IMR-90 (cell line): ENCODE measurements around the gene GNA14. TPM values are rescaled to one million over a fixed set of nuclear protein-coding genes. Genes with fewer than 3 reads are reported as not detected.

Source experiments
- ATAC-seq: fragments of 200-7000 bp; cut with Tn5 transposase; 2 replicates; pipeline ENCODE4 v1.9.1; 2020; ENCODE audit warnings: low read depth, mild to moderate bottlenecking, moderate library complexity
- BruUV-seq: library from RNA; stranded (reverse); fragments of 400-500 nt; replicated peaks from 2 replicates; lab custom pipeline; 2021; lab: Mats Ljungman, UMichigan
- CTCF ChIA-PET: fragments of 300-600 bp; formaldehyde crosslinking; extraction: SDS; loops from one replicate; lab custom pipeline; 2021; ENCODE audit warnings: antibody characterized with exemption; lab: Yijun Ruan, JAX
- POLR2A ChIA-PET: fragments of 300-600 bp; sonication (Branson Sonifier 250); formaldehyde crosslinking; loops from one replicate; lab custom pipeline; 2022; ENCODE audit warnings: antibody characterized with exemption; ENCODE audit not compliant: unreplicated experiment; lab: Charles Lee
- DNase-seq: peaks from one replicate; pipeline ENCODE4 v3.0.0; 2013
- H2AFZ ChIP-seq: replicated peaks from 2 replicates; pipeline ENCODE3; 2013; ENCODE audit warnings: low read length, mild to moderate bottlenecking; ENCODE audit not compliant: poor library complexity
- H2AK5ac ChIP-seq: 2 replicates; pipeline ENCODE4 v1.6.1; 2013; ENCODE audit warnings: low read depth, low read length, inconsistent platforms
- H2AK9ac ChIP-seq: replicated peaks from 2 replicates; pipeline ENCODE3; 2013; ENCODE audit warnings: mild to moderate bottlenecking, low read depth, low read length, moderate library complexity; ENCODE audit not compliant: poor library complexity
- H2BK120ac ChIP-seq: 2 replicates; pipeline ENCODE4 v1.6.1; 2013; ENCODE audit warnings: low read depth, low read length, inconsistent platforms
- H2BK15ac ChIP-seq: 3 replicates; pipeline ENCODE4 v1.6.1; 2013; ENCODE audit warnings: low read depth, low read length, inconsistent platforms
- H2BK20ac ChIP-seq: 2 replicates; pipeline ENCODE4 v1.6.1; 2013; ENCODE audit warnings: low read depth, mild to moderate bottlenecking, inconsistent platforms, low read length, moderate library complexity
- H2BK5ac ChIP-seq: 2 replicates; pipeline ENCODE4 v1.6.1; 2013; ENCODE audit warnings: mild to moderate bottlenecking, low read depth, low read length, inconsistent platforms; ENCODE audit not compliant: poor library complexity, severe bottlenecking
- H3K14ac ChIP-seq: replicated peaks from 2 replicates; pipeline ENCODE4 v1.6.1; 2013; ENCODE audit warnings: low read depth, low read length, inconsistent platforms
- H3K18ac ChIP-seq: 2 replicates; pipeline ENCODE4 v1.6.1; 2013; ENCODE audit warnings: low read depth, low read length, control low read depth
- H3K23ac ChIP-seq: 2 replicates; pipeline ENCODE4 v1.6.1; 2013; ENCODE audit warnings: low read depth, low read length, inconsistent platforms
- H3K27ac ChIP-seq: 2 replicates; pipeline ENCODE4 v1.5.1; 2013; ENCODE audit warnings: mild to moderate bottlenecking, control low read depth, low read length; ENCODE audit not compliant: insufficient read depth
- H3K27me3 ChIP-seq: 2 replicates; pipeline ENCODE4 v1.6.1; 2013; ENCODE audit warnings: low read length; ENCODE audit not compliant: control insufficient read depth, insufficient read depth
- H3K36me3 ChIP-seq: 2 replicates; pipeline ENCODE4 v1.6.1; 2013; ENCODE audit warnings: low read length, mixed read lengths; ENCODE audit not compliant: control insufficient read depth, insufficient read depth
- H3K4ac ChIP-seq: 2 replicates; pipeline ENCODE4 v1.6.1; 2013; ENCODE audit warnings: low read depth, low read length, inconsistent platforms
- H3K4me1 ChIP-seq: 2 replicates; pipeline ENCODE4 v1.6.1; 2013; ENCODE audit warnings: low read length, mixed read lengths; ENCODE audit not compliant: control insufficient read depth, insufficient read depth
- H3K4me2 ChIP-seq: 2 replicates; pipeline ENCODE4 v1.6.1; 2013; ENCODE audit warnings: low read depth, mild to moderate bottlenecking, control low read depth, low read length, moderate library complexity
- H3K4me3 ChIP-seq: 2 replicates; pipeline ENCODE4 v1.5.1; 2013; ENCODE audit warnings: low read depth, mild to moderate bottlenecking, control low read depth, low read length, moderate library complexity; ENCODE audit not compliant: insufficient read depth
- H3K56ac ChIP-seq: 2 replicates; pipeline ENCODE4 v1.6.1; 2013; ENCODE audit warnings: low read length, inconsistent platforms; ENCODE audit not compliant: insufficient read depth; ENCODE audit errors: extremely low read depth
- H3K79me1 ChIP-seq, 2 experiments: 2 replicates each; pipeline ENCODE4 v1.6.1; 2013; ENCODE audit warnings: low read length in 2 of 2, inconsistent platforms in 1 of 2, low read depth in 1 of 2
- H3K9ac ChIP-seq: 2 replicates; pipeline ENCODE4 v1.6.1; 2013; ENCODE audit warnings: low read depth, low read length, control low read depth
- H3K9me1 ChIP-seq: 2 replicates; pipeline ENCODE4 v1.6.1; 2013; ENCODE audit warnings: low read length, inconsistent platforms; ENCODE audit not compliant: insufficient read depth
- H3K9me3 ChIP-seq: 2 replicates; pipeline ENCODE4 v1.6.1; 2013; ENCODE audit warnings: low read length; ENCODE audit not compliant: control insufficient read depth, insufficient read depth
- H4K20me1 ChIP-seq: 2 replicates; pipeline ENCODE4 v1.6.1; 2013; ENCODE audit warnings: low read length, inconsistent platforms; ENCODE audit not compliant: insufficient read depth
- H4K5ac ChIP-seq: 2 replicates; pipeline ENCODE4 v1.6.1; 2013; ENCODE audit warnings: mild to moderate bottlenecking, low read depth, low read length, control low read depth
- H4K8ac ChIP-seq, 2 experiments: 2 replicates each; pipeline ENCODE4 v1.6.1; 2013; ENCODE audit warnings: low read depth in 2 of 2, low read length in 2 of 2, control low read depth in 1 of 2, inconsistent platforms in 1 of 2
- H4K91ac ChIP-seq: 2 replicates; pipeline ENCODE4 v1.6.1; 2013; ENCODE audit warnings: low read depth, low read length, inconsistent platforms; ENCODE audit not compliant: insufficient read depth
- BHLHE40 ChIP-seq: fragments of 150-350 bp; IDR thresholded peaks from 2 replicates; pipeline ENCODE4 v1.6.1; 2016; ENCODE audit warnings: mild to moderate bottlenecking, low read depth, low read length
- CEBPB ChIP-seq: IDR thresholded peaks from 2 replicates; pipeline ENCODE4 v1.6.1; 2012; ENCODE audit warnings: low read depth, low read length, improper control_type of control experiment
- CHD1 ChIP-seq: IDR thresholded peaks from 2 replicates; pipeline ENCODE4 v1.6.1; 2012; ENCODE audit warnings: low read depth, low read length, improper control_type of control experiment
- CTCF ChIP-seq: conservative IDR thresholded peaks from 2 replicates; pipeline ENCODE4 v1.5.1; 2012; ENCODE audit warnings: mild to moderate bottlenecking, low read depth, low read length, improper control_type of control experiment
- FOS ChIP-seq: fragments of 150-350 bp; IDR thresholded peaks from 2 replicates; pipeline ENCODE4 v1.6.1; 2016; ENCODE audit warnings: low read depth, low read length
- MAFK ChIP-seq: IDR thresholded peaks from 2 replicates; pipeline ENCODE4 v1.6.1; 2012; ENCODE audit warnings: low read depth, low read length, improper control_type of control experiment
- MAZ ChIP-seq: IDR thresholded peaks from 2 replicates; pipeline ENCODE4 v1.6.1; 2012; ENCODE audit warnings: low read depth, mild to moderate bottlenecking, low read length, improper control_type of control experiment, moderate library complexity, borderline replicate concordance
- MXI1 ChIP-seq: IDR thresholded peaks from 2 replicates; pipeline ENCODE4 v1.6.1; 2012; ENCODE audit warnings: low read depth, mild to moderate bottlenecking, low read length, moderate library complexity, borderline replicate concordance
- NFE2L2 ChIP-seq: fragments of 150-350 bp; IDR thresholded peaks from 2 replicates; pipeline ENCODE4 v1.6.1; 2016; ENCODE audit warnings: low read depth, mild to moderate bottlenecking, low read length
- POLR2A ChIP-seq: IDR thresholded peaks from 2 replicates; pipeline ENCODE4 v1.6.1; 2012; ENCODE audit warnings: mild to moderate bottlenecking, low read depth, low read length
- RAD21 ChIP-seq: IDR thresholded peaks from 2 replicates; pipeline ENCODE4 v1.6.1; 2012; ENCODE audit warnings: low read length, improper control_type of control experiment
- RCOR1 ChIP-seq: IDR thresholded peaks from 2 replicates; pipeline ENCODE4 v1.6.1; 2012; ENCODE audit warnings: mild to moderate bottlenecking, low read length, improper control_type of control experiment; ENCODE audit not compliant: insufficient replicate concordance
- RFX5 ChIP-seq: IDR thresholded peaks from 2 replicates; pipeline ENCODE4 v1.8.0; 2012; ENCODE audit warnings: low read depth, mild to moderate bottlenecking, low read length, moderate library complexity
- SMC3 ChIP-seq: fragments of 150-350 bp; IDR thresholded peaks from 2 replicates; pipeline ENCODE4 v1.6.1; 2016; ENCODE audit warnings: low read depth, mild to moderate bottlenecking, antibody characterized with exemption, low read length, moderate library complexity
- WGBS, 2 experiments: methylation state at CpG; one replicate each; pipeline versions ENCODE4 v1.1.5 to v1.1.7; 2013; ENCODE audit warnings: missing lambda C conversion rate in 2 of 2; ENCODE audit not compliant: insufficient read length in 1 of 2; ENCODE audit errors: extremely low coverage in 2 of 2; 5-methylcytosine and 5-hydroxymethylcytosine counted together
- dilution Hi-C: fragments of 300-500 bp; cut with HindIII; formaldehyde crosslinking; loops from one replicate; pipeline ENCODE4 v1.14.3; 2018; ENCODE audit warnings: low sequenced_read_pairs; ENCODE audit not compliant: unreplicated experiment
- in situ Hi-C: fragments of 300-500 bp; cut with MboI; formaldehyde crosslinking; loops from 3 replicates; pipeline ENCODE4 v1.14.3; 2019; ENCODE audit warnings: low sequenced_read_pairs, inconsistent platforms, mixed read lengths
- intact Hi-C: fragments of 100-400 bp; cut with micrococcal nuclease; formaldehyde crosslinking; loops from 2 replicates; pipeline ENCODE4 v1.10.0; 2022
- polyA plus RNA-seq, 3 experiments: library from polyadenylated mRNA; depleted of rRNA; stranded (reverse); fragments of >200 nt; gene quantifications; 2 replicates each; pipeline ENCODE4 v1.2.3, GENCODE V29; 2012; ENCODE audit warnings: low replicate concordance in 1 of 3
- total RNA-seq: library from RNA; depleted of rRNA; stranded (reverse); fragments of >200 nt; gene quantifications from 2 replicates; pipeline ENCODE4 v1.2.3, GENCODE V29; 2012
- TF ChIP-seq, protein P1 (sequence below): fragments of 150-350 bp; IDR thresholded peaks from 2 replicates; pipeline ENCODE4 v1.6.1; 2016; ENCODE audit warnings: low read depth, mild to moderate bottlenecking, low read length, moderate library complexity, borderline replicate concordance
- TF ChIP-seq, protein P2 (sequence below): fragments of 150-350 bp; IDR thresholded peaks from 2 replicates; pipeline ENCODE4 v1.6.1; 2017; ENCODE audit warnings: mild to moderate bottlenecking, antibody characterized with exemption, low read length, low read depth

The GNA14 gene
- total and polyA plus RNA-seq, 2 of the 4 experiments (the other 2 are of a cell fraction), result under 0.01 to 0.03 TPM

- dilution Hi-C loops, result no loop called here
- BruUV-seq, result no TSS peak
- Histone ChIP-seq H4K20me1 (no peaks in the 10 kb centered on the region), H3K4ac (no peak overlapping the region), H3K56ac (no peak overlapping the region), H3K79me1 (no peaks in the 10 kb centered on the region), H3K9me3 (no peaks in the 10 kb centered on the region), H3K23ac (no peak overlapping the region), H3K14ac (no peak overlapping the region), H3K4me2 (no peak overlapping the region), H2BK15ac (no peak overlapping the region), H3K27me3 (no peaks in the 10 kb centered on the region; the same call in 1 of the 2 replicates), H3K27ac (no peak overlapping the region), H2AK9ac (no peak overlapping the region), H2AK5ac (no peak overlapping the region), H2BK120ac (no peak overlapping the region), H3K9ac (no peak overlapping the region), H3K4me1 (no peaks in the 10 kb centered on the region), H3K36me3 (no peaks in the 10 kb centered on the region), H3K9me1 (no peaks in the 10 kb centered on the region), H4K5ac (no peak overlapping the region), H3K4me3 (no peak overlapping the region), H4K91ac (no peak overlapping the region), H2AFZ (no peak overlapping the region), H3K18ac (no peak overlapping the region), H4K8ac (no peak overlapping the region), H2BK20ac (no peak overlapping the region), H2BK5ac (no peak overlapping the region)
- TF ChIP-seq POLR2A (no peak), NFE2L2 (no peak), RFX5 (no peak), FOS (no peak), CEBPB (no peak), CTCF (no peak), RCOR1 (no peak), MAFK (no peak), SMC3 (no peak), CHD1 (no peak), BHLHE40 (no peak), RAD21 (no peak), MAZ (no peak), MXI1 (no peak)
- TF ChIP-seq, protein P1, sequence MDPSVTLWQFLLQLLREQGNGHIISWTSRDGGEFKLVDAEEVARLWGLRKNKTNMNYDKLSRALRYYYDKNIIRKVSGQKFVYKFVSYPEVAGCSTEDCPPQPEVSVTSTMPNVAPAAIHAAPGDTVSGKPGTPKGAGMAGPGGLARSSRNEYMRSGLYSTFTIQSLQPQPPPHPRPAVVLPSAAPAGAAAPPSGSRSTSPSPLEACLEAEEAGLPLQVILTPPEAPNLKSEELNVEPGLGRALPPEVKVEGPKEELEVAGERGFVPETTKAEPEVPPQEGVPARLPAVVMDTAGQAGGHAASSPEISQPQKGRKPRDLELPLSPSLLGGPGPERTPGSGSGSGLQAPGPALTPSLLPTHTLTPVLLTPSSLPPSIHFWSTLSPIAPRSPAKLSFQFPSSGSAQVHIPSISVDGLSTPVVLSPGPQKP, result no peak
- TF ChIP-seq, protein P2, sequence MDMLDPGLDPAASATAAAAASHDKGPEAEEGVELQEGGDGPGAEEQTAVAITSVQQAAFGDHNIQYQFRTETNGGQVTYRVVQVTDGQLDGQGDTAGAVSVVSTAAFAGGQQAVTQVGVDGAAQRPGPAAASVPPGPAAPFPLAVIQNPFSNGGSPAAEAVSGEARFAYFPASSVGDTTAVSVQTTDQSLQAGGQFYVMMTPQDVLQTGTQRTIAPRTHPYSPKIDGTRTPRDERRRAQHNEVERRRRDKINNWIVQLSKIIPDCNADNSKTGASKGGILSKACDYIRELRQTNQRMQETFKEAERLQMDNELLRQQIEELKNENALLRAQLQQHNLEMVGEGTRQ, result no peak
- DNase-seq (no peak), ATAC-seq (no peak)
- intact Hi-C loops, result no loop called here
- ChIA-PET CTCF (interaction anchor here (0.6 kb wide), 1 partner anchor 317 kb away, joined by 4 read pairs; no protein-coding TSS in a partner anchor), POLR2A (no interaction called here)
- 100% methylated on average over 3 of the region's 18 CpGs; no CpG with 5 or more reads in 1 of the 2 experiments for WGBS, 2 experiments
- in situ Hi-C loops, result no loop called here
These were observed 47.3 kb downstream of the GNA14 start for GRCh38 chr9:77600810-77601209.
